Keratinocyte (primary cell): ENCODE data around the gene PISD. TPM values are rescaled to one million over a fixed set of nuclear protein-coding genes. Genes with fewer than 3 reads are reported as not detected.

Experiments used
- DNase-seq: peaks from one replicate; pipeline ENCODE4 v3.0.0-alpha.2; 2011; ENCODE audit warnings: low read depth, missing footprints, low spot score
- FAIRE-seq: peaks from 2 replicates; lab custom pipeline; 2011; peaks lifted over from hg19 to GRCh38; lab: Jason Lieb, UNC
- H2AFZ ChIP-seq: 2 replicates; pipeline ENCODE4 v1.6.0; 2012; ENCODE audit warnings: low read length, control low read depth, inconsistent platforms; ENCODE audit not compliant: control insufficient read depth
- H3K27ac ChIP-seq: 2 replicates; pipeline ENCODE4 v1.5.1; 2011; ENCODE audit warnings: low read length; ENCODE audit not compliant: control insufficient read depth, insufficient read depth
- H3K27me3 ChIP-seq: 3 replicates; pipeline ENCODE4 v1.6.0; 2011; ENCODE audit warnings: low read length; ENCODE audit not compliant: control insufficient read depth, insufficient read depth; ENCODE audit errors: extremely low read depth
- H3K36me3 ChIP-seq, 2 experiments: 2 replicates in 1 of 2; 3 replicates in 1 of 2; pipeline ENCODE4 v1.5.1; 2011; ENCODE audit warnings: low read length in 2 of 2, mild to moderate bottlenecking in 1 of 2; ENCODE audit not compliant: control insufficient read depth in 2 of 2, insufficient read depth in 2 of 2; ENCODE audit errors: extremely low read depth in 1 of 2
- H3K4me1 ChIP-seq: 3 replicates; pipeline ENCODE4 v1.5.1; 2011; ENCODE audit warnings: low read length; ENCODE audit not compliant: control insufficient read depth, insufficient read depth; ENCODE audit errors: extremely low read depth
- H3K4me2 ChIP-seq: 3 replicates; pipeline ENCODE4 v1.6.0; 2011; ENCODE audit warnings: low read depth, low read length; ENCODE audit not compliant: control insufficient read depth, insufficient read depth; ENCODE audit errors: extremely low read depth
- H3K4me3 ChIP-seq, 3 experiments: fragments of 200-600 bp in 1 of 3; sonication (generic) in 1 of 3; 2 replicates in 2 of 3; 3 replicates in 1 of 3; pipeline ENCODE4 v1.5.1; 2011 to 2016; ENCODE audit warnings: low read length in 3 of 3, mild to moderate bottlenecking in 3 of 3, control low read depth in 2 of 3, inconsistent platforms in 1 of 3, low read depth in 1 of 3, mixed read lengths in 1 of 3, mixed run types in 1 of 3, moderate library complexity in 1 of 3; ENCODE audit not compliant: control insufficient read depth in 2 of 3, insufficient read depth in 2 of 3; ENCODE audit errors: extremely low read depth in 1 of 3
- H3K79me2 ChIP-seq: 2 replicates; pipeline ENCODE4 v1.6.0; 2012; ENCODE audit warnings: low read length; ENCODE audit not compliant: control insufficient read depth, insufficient read depth
- H3K9ac ChIP-seq: 3 replicates; pipeline ENCODE4 v1.6.0; 2011; ENCODE audit warnings: low read length; ENCODE audit not compliant: control insufficient read depth, insufficient read depth; ENCODE audit errors: extremely low read depth
- H3K9me1 ChIP-seq: 3 replicates; pipeline ENCODE4 v1.6.0; 2011; ENCODE audit warnings: low read length; ENCODE audit not compliant: control insufficient read depth, insufficient read depth; ENCODE audit errors: extremely low read depth
- H3K9me3 ChIP-seq: 2 replicates; pipeline ENCODE4 v1.5.1; 2012; ENCODE audit warnings: low read depth, low read length; ENCODE audit not compliant: control insufficient read depth
- H4K20me1 ChIP-seq: 3 replicates; pipeline ENCODE4 v1.6.0; 2011; ENCODE audit warnings: low read length; ENCODE audit not compliant: control insufficient read depth, insufficient read depth; ENCODE audit errors: extremely low read depth
- EZH2 ChIP-seq: IDR thresholded peaks from one replicate; pipeline ENCODE4 v1.6.1; 2012; ENCODE audit warnings: inconsistent platforms, mild to moderate bottlenecking, low read length, moderate library complexity
- dilution Hi-C: fragments of 300-500 bp; cut with MboI; formaldehyde crosslinking; loops from one replicate; pipeline ENCODE4 v1.7.0; 2020; ENCODE audit warnings: low sequenced_read_pairs; ENCODE audit not compliant: extremely low pct_ligation_motif_present
- polyA plus RNA-seq, 5 experiments: library from polyadenylated mRNA; depleted of rRNA in 3 of 5; stranded (reverse) in 3 of 5; stranded (forward) in 1 of 5; unstranded in 1 of 5; fragments of >200 nt; gene quantifications; 1 replicate in 1 of 5; 2 replicates in 3 of 5; 3 replicates in 1 of 5; pipeline versions ENCODE4 v1.2.1 to v1.2.3, GENCODE V29; 2011 to 2012; ENCODE audit warnings: missing spikeins in 2 of 5, low read depth in 1 of 5, low replicate concordance in 1 of 5
- TF ChIP-seq, protein P1 (sequence below), 3 experiments: IDR thresholded peaks in 1 of 3; conservative IDR thresholded peaks in 1 of 3; optimal IDR thresholded peaks in 1 of 3; 2 replicates in 2 of 3; 3 replicates in 1 of 3; pipeline versions ENCODE3 to v1.5.1; 2011; ENCODE audit warnings: low read length in 3 of 3, mild to moderate bottlenecking in 3 of 3, moderate library complexity in 2 of 3, control low read depth in 1 of 3, inconsistent platforms in 1 of 3; ENCODE audit not compliant: insufficient read depth in 2 of 3; ENCODE audit errors: extremely low read depth in 1 of 3

The PISD gene
- polyA plus RNA-seq, 1 donor (not counting 4 experiments of a cell fraction or from before 2014, with no cell fraction given), result 25.5 TPM

DNA sequence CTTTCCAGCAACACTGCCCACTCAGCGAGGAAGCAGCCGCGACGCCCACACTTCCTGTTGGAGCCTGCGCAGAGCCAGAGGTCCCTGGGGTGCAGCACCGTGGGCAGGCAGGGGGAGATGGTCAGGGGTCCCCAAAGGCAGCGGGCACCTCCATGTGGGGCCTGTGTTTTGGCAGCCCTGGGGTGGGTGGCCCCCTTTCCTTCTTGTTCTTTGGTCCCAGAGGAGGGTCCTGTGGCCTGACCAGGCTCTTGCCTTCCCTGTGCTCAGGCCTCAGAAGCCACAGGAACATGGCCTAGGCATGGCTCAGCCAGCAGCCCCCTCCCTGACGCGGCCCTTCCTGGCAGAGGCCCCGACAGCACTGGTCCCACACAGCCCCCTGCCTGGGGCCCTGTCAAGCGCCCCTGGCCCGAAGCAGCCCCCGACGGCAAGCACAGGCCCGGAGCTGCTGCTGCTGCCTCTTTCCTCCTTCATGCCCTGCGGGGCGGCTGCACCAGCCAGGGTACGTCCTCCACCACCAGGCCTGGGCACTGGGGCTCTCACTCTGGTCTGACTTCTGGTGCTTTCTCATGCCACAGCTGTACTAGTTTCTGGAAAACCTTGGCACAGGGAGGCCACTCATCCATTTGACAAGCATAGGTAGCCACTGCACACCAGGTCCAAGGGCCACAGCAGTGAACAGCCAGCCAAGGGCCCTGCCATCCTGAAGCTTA, 47.1 kb downstream of the PISD start:
- FAIRE-seq (no peak), DNase-seq (no peak)
- H3K9me1 ChIP-seq, result peaks cover 2% of the 10 kb centered on the region
- H2AFZ ChIP-seq, result no peak overlapping the region
- H3K4me2 ChIP-seq, result no peak overlapping the region
- dilution Hi-C loops, result no loop called here
- peaks cover 9% of the 10 kb centered on the region for H3K4me1 ChIP-seq
- no peaks in the 10 kb centered on the region for H3K27me3 ChIP-seq
- H3K79me2 ChIP-seq, result no peaks in the 10 kb centered on the region
- H3K36me3 ChIP-seq, result peaks cover 22% of the 10 kb centered on the region in 2 experiments
- peaks cover 13% of the 10 kb centered on the region for H4K20me1 ChIP-seq
- H3K4me3 ChIP-seq, result no peak overlapping the region
- H3K27ac ChIP-seq, result no peak overlapping the region
- no peak overlapping the region for H3K9ac ChIP-seq
- no peak for TF ChIP-seq EZH2
- TF ChIP-seq, protein P1, sequence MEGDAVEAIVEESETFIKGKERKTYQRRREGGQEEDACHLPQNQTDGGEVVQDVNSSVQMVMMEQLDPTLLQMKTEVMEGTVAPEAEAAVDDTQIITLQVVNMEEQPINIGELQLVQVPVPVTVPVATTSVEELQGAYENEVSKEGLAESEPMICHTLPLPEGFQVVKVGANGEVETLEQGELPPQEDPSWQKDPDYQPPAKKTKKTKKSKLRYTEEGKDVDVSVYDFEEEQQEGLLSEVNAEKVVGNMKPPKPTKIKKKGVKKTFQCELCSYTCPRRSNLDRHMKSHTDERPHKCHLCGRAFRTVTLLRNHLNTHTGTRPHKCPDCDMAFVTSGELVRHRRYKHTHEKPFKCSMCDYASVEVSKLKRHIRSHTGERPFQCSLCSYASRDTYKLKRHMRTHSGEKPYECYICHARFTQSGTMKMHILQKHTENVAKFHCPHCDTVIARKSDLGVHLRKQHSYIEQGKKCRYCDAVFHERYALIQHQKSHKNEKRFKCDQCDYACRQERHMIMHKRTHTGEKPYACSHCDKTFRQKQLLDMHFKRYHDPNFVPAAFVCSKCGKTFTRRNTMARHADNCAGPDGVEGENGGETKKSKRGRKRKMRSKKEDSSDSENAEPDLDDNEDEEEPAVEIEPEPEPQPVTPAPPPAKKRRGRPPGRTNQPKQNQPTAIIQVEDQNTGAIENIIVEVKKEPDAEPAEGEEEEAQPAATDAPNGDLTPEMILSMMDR (optimal IDR thresholded peaks at IDR 0.05 in 1 of 3, IDR thresholded peaks at IDR 0.05 in 1 of 3, conservative IDR thresholded peaks at IDR 0.05 in 1 of 3; ENCODE audit: extremely low read depth in 1 of 3, insufficient read depth in 2 of 3, low read length in 3 of 3), result no peak
- no peaks in the 10 kb centered on the region for H3K9me3 ChIP-seq

DNA sequence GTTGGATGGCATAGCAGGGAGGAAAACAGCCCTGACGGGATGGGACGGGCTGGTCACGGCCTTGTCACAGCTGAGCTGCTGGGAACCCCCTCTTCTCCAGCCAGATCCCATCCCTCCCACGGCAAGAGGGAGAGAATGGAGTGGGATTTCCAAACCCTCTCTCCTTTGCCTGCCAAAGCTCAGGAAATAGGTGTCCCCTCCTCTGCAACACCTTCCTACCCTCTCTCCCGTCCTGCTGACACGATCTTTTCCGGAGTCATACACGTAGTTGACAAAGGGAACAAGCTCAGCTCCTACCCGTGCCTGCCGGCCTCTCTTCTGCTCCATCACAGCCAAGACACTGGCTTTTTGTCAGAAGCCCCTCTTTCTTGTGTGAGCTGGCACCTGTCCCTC, 48.1 kb downstream of the PISD start:
- Histone ChIP-seq H3K36me3 (peaks cover 12 to 14% of the 10 kb centered on the region in 2 experiments), H3K4me1 (peaks cover 8% of the 10 kb centered on the region)
- FAIRE-seq, result no peak

More for the DNA sequence above, 48.1 kb downstream of the PISD start:
- Histone ChIP-seq H3K9me1 (peaks cover 2% of the 10 kb centered on the region), H4K20me1 (peaks cover 11% of the 10 kb centered on the region), H2AFZ (no peak overlapping the region), H3K9me3 (no peaks in the 10 kb centered on the region), H3K79me2 (no peaks in the 10 kb centered on the region), H3K27me3 (no peaks in the 10 kb centered on the region), H3K9ac (no peak overlapping the region), H3K27ac (no peak overlapping the region), H3K4me3 (no peak overlapping the region), H3K4me2 (no peak overlapping the region)
- TF ChIP-seq, protein P1 (optimal IDR thresholded peaks at IDR 0.05 in 1 of 3, IDR thresholded peaks at IDR 0.05 in 1 of 3, conservative IDR thresholded peaks at IDR 0.05 in 1 of 3; ENCODE audit: extremely low read depth in 1 of 3, insufficient read depth in 2 of 3, low read length in 3 of 3), result no peak
- TF ChIP-seq EZH2, result no peak
- dilution Hi-C loops, result no loop called here
- no peak for DNase-seq
